IMR-90 (cell line): ENCODE measurements around the gene CROCC. TPM values are rescaled to one million over a fixed set of nuclear protein-coding genes. Genes with fewer than 3 reads are reported as not detected.

ENCODE experiments used
- CEBPB ChIP-seq: IDR thresholded peaks from 2 replicates; pipeline ENCODE4 v1.6.1; 2012; ENCODE audit warnings: low read depth, low read length, improper control_type of control experiment
- CTCF ChIP-seq: conservative IDR thresholded peaks from 2 replicates; pipeline ENCODE4 v1.5.1; 2012; ENCODE audit warnings: mild to moderate bottlenecking, low read depth, low read length, improper control_type of control experiment
- ELK1 ChIP-seq: fragments of 150-350 bp; IDR thresholded peaks from 2 replicates; pipeline ENCODE4 v1.6.1; 2016; ENCODE audit warnings: low read depth, mild to moderate bottlenecking, low read length, moderate library complexity, borderline replicate concordance
- RAD21 ChIP-seq: IDR thresholded peaks from 2 replicates; pipeline ENCODE4 v1.6.1; 2012; ENCODE audit warnings: low read length, improper control_type of control experiment
- polyA plus RNA-seq, 3 experiments: library from polyadenylated mRNA; depleted of rRNA; stranded (reverse); fragments of >200 nt; gene quantifications; 2 replicates each; pipeline ENCODE4 v1.2.3, GENCODE V29; 2012; ENCODE audit warnings: low replicate concordance in 1 of 3
- total RNA-seq: library from RNA; depleted of rRNA; stranded (reverse); fragments of >200 nt; gene quantifications from 2 replicates; pipeline ENCODE4 v1.2.3, GENCODE V29; 2012

The CROCC gene
- total and polyA plus RNA-seq, 2 of the 4 experiments (the other 2 are of a cell fraction) = 7.5 to 13.7 TPM

GRCh38 chr1:16981269-16981849 lies 59.6 kb downstream of the CROCC start (continued):
- TF ChIP-seq ELK1 = no peak
- no peak for TF ChIP-seq RAD21
- no peak for TF ChIP-seq CTCF
- TF ChIP-seq CEBPB = peak; percentile 68; the same call in 1 of the 2 replicates
